ENCODE measurements around the gene IFI27L1.
"Not testable (repeated sequence)": the region's sequence is repeated elsewhere in the genome, so short reads cannot be mapped to it uniquely, and the experiment has no call there.

The IFI27L1 gene

GRCh38 chr14:94047581-94047980, 33.5 kb upstream of the IFI27L1 start:
- DNase-seq (ENCODE audit: low read depth in 2 of 2, low spot score in 1 of 2), result no peak

DNA sequence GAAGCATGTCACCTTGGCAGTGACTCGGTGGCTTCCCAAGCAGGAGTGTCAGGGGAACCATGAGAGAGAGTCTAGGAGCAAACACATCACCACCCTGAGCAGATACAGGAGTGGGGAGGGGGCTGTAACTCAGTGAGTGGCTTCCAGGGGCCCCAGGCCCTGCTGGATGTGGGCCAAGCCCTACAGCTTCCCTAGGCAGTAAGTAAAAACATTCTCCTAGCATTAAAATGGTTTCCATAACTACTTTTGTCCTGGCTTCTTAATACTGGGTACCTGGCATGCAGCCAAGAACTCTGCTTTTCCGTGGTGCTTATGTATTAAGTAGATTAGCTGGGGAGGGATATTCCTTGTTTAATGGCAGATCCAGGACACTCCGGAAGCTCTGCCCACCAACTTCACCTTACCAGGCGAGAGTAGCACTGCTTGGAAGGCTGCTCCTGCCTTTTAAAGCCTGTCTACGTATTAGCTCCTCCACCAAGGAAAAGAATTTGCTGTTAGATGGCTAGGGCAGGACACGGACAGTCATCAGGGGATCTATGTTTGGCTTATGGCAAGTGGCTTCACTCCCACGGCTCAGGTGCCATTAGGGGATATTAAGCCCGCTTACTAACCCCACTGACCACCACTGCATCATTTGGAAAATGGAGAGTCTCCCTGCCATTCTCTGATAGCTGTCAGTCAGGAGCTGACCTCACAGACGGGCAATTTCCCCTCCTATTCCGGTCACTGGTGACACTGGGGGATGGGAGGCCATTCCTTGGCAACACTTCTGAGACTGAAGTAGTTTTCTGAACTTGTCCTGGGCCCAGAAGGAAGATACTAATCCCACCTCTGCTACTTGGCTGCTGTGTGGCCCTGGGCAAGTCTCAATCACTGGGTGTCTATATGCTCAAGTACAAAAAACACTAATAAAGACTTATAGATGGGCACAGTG, 32.2 kb upstream of the IFI27L1 start:
- DNase-seq (ENCODE audit: low read depth in 2 of 2, low spot score in 1 of 2), result no peak

GRCh38 chr14:94049625-94050023, 31.5 kb upstream of the IFI27L1 start:
- no peak for DNase-seq (ENCODE audit: low read depth in 2 of 2, low spot score in 1 of 2)

- DNase-seq (ENCODE audit: low read depth in 2 of 2, low spot score in 1 of 2), result no peak
Observed at GRCh38 chr14:94050231-94050880, 30.8 kb upstream of the IFI27L1 start.

DNA sequence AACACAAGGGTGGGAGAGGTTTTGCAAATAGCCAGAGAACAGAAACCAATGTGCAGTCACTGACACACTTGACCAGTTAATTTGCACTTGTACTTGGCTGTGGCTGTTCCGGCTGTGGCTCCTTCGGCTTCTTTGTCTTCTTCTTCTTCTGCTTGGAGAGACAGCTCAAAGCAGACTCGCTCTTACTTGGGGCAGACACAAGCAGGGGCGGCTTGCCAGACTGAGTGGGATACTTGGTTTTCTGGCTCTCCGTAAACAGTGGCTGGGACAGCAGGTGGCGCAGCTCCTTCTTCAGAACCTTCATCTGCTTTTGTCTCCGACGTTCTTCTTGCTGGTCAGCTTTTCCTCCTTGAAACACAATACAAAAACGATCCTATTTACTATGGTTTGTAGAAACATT, 30.0 kb upstream of the IFI27L1 start:
- no peak for DNase-seq (ENCODE audit: low read depth in 2 of 2, low spot score in 1 of 2)

DNA sequence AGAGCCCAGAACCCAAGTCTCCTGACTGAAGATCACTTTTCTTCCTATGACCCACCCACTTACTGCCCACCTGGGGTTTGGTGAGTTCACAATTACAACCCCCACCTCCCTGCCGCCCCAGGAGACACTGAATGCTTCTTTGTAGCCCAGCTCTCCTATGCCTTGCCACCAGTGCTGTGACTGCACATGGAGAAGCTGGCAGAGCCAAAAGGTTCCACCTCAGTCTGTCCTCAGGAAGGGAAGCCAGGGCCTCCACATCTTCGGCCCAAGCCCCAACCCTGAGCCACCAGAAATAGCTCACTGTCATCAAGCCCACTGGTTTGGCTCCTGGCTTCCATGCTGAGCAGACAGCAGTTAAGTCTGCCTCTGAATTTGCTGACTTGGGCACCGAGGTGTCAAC, 29.3 kb upstream of the IFI27L1 start:
- no peak for DNase-seq (ENCODE audit: low read depth in 2 of 2, low spot score in 1 of 2)

GRCh38 chr14:94052199-94052598, 28.9 kb upstream of the IFI27L1 start:
- no peak for DNase-seq (ENCODE audit: low read depth in 2 of 2, low spot score in 1 of 2)

DNA sequence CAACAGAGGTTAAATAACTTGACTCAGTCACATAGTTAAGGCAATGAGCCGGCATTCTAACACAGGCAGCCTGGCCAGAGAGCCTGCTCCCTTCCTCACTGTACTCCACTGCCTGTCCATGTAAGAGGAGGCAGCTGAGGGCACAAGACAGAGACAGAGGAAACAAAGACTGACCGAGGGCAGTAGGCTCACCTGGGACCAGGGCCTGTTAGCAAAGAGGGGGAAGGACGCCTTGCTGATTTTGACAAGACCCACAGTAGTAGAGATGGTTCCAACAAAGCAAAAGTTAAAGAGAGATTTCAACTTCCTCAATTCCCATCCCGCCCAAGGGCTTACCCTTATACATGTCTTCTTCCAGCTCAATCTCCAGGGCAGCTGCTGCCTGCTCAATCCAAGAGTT, 28.4 kb upstream of the IFI27L1 start:
- DNase-seq (ENCODE audit: low read depth in 2 of 2, low spot score in 1 of 2), result no peak

DNA sequence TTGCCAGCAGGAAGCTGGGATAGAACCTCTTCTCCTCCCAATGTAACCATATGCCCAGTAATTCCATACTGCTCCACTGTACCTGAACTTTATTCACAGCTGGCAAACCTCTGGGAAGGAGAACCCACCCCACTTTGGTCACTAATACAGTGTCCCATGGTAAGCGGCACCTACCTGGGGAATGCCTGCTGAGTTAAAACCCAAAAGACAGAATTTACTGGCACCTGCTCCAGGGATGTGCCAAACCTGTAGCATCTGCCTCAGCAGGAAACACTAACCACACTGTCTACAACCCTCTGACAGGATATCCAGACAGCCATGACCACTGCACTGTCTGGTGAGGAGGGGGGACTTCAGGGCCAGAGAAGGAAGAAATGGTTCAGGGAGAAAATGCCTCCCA, 26.7 kb upstream of the IFI27L1 start:
- no peak for DNase-seq (ENCODE audit: low read depth in 2 of 2, low spot score in 1 of 2)

- DNase-seq (ENCODE audit: low read depth in 2 of 2, low spot score in 1 of 2), result no peak
Observed at GRCh38 chr14:94054936-94055335, 26.2 kb upstream of the IFI27L1 start.

GRCh38 chr14:94056579-94057308, 24.4 kb upstream of the IFI27L1 start:
- DNase-seq (ENCODE audit: low read depth in 2 of 2, low spot score in 1 of 2), result no peak

DNA sequence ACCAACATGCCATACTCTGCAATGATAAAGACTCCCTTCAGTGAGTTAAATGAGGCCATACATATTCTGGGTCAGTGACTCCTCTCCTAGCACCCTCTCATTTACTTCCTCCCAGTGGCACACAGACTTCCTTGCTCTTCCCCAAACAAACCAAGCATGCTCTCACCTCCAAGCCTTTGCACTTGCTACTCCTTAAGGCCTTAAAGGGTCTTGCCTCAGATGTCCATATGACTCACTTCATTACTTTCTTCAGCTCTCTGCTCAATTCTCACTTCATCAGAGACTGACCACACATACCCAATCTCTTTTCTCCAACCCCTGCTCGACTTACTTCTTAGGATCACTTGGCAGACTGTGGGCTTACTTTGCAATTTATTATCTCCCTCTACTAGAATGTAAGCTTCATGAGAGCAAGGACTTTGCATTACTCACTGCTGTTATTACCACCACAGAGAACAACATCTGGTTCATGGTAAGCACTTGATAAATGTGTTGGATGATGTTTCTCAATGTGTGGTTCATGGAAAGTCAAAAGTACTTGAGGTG, 22.9 kb upstream of the IFI27L1 start:
- no peak for DNase-seq (ENCODE audit: low read depth in 2 of 2, low spot score in 1 of 2)

DNA sequence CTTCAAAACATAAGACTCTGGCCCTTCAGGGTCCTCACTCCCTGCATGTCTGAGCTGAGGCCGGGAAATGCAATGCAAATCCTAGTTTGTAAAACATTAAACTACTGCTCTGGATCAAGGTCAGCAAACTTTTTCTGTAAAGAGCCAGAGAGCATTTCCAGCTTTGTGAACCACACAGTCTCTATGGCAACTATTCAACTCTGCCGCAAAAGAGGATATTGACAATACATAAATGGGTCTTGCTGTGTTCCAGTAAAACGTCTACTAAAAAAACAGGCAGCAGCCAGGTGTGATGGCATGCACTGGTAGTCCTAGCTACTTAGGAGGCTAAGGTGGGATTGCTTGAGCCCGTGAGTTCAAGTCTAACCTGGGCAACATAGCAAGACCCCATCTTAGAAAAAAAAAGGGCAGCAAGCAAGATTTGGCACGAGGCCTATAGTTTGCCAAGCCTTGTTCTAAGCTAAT, 22.4 kb upstream of the IFI27L1 start:
- no peak for DNase-seq (ENCODE audit: low read depth in 2 of 2, low spot score in 1 of 2)

- DNase-seq (ENCODE audit: low read depth in 2 of 2, low spot score in 1 of 2), result no peak
Observed at GRCh38 chr14:94059998-94060397, 21.1 kb upstream of the IFI27L1 start.

DNA sequence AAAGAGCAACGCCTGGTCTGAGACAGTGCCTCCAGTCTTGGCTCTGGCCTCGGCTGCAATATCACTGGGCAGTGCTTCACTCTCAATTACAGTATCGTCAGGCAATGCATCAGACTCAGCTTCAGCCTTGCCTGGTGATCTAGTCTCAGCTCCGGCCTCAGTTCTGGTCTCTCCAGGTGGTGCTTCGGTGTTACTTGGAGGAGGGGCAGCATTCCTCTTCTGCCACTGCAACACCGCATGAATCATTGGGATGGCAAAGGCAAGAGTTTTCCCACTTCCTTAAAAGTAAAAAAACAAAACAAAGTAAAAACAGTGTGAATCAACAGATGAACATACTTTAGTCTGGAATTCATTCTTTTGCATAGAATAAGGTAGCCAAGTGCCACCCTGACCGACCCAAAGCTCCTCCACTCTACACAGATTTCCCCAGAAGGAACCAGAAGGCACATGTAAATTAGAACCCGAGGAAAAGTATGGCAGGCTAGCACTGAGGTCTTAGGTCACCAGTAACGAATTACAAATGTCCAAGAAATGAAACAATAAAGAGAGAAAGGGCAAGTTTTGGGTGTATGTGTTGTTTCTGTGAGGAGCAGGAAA, 18.7 kb upstream of the IFI27L1 start:
- DNase-seq (ENCODE audit: low read depth in 2 of 2, low spot score in 1 of 2), result no peak

- no peak for DNase-seq (ENCODE audit: low read depth in 2 of 2, low spot score in 1 of 2)
Observed at GRCh38 chr14:94066089-94066676, 14.9 kb upstream of the IFI27L1 start.

DNA sequence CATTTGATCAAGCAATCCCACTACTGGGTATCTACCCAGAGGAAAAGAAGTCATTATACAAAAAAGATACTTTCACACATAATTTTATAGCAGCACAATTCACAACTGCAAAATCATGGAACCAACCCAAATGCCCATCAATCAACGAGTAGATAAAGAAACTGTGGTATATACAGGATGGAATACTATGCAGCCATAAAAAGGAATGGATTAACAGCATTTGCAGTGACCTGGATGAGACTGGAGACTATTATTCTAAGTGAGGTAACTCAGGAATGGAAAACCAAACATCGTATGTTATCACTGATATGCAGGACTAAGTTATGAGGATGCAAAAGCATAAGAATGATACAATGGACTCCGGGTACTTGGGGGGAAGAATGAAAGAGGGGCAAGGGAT, 9.0 kb upstream of the IFI27L1 start:
- DNase-seq (ENCODE audit: low read depth in 2 of 2, low spot score in 1 of 2), result not testable (repeated sequence)

DNA sequence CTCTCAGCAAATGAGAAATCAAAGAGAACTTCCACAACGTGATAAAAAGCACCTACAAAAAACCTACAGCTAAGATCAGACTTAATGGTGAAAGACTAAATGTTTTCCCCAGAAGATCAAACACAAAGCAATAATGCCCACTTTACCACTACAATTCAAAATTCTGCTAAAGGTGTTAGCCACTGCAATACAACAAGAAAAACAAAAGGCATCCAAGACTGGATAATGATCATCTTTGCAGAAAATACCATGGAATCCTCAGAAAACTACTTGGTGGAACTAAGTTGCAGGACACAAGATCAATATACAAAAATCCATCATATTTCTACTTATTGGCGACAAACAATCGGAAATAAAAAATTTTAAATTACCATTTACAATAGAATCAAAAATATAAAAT, 6.6 kb upstream of the IFI27L1 start:
- DNase-seq (ENCODE audit: low read depth in 2 of 2, low spot score in 1 of 2), result no peak

- no peak for DNase-seq (ENCODE audit: low read depth in 2 of 2, low spot score in 1 of 2)
Observed at GRCh38 chr14:94075008-94075407, 6.1 kb upstream of the IFI27L1 start.

DNA sequence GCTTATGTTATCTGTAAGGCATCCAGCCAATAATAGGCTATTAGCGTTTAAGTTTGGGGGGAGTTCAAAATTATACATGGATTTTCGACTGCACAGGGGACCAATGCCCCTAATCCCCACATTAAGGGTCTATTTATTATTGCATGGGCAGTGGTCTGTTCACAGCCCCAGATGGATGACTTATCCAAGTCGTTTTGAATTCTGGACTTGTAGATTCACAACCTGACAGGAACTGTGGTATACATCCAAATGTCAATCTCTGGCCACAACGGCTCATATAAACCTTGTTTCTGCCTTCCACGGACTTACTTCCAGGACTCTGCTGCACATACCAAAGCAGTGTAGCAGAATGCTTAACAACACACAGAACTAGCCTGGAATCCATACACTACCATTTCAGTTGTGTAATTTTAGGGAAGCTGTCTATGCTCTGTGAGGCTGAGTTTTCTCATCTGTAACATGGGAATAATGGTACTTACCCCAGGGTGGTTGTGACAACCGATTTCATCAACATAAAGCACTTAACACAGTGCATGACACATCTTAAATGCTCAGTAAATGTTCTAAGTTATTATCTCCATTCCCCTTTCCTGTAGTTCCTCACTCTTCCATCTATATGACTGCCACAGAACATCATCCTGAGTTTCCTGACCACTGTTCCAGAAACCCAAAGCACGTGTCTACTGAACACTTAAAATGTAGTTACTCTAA, 3.8 kb upstream of the IFI27L1 start:
- DNase-seq (ENCODE audit: low read depth in 2 of 2, low spot score in 1 of 2), result no peak
